Loucy (cell line): ENCODE results near the gene ADAMTS10.
A peak's percentile ranks its signal among the peaks of the same experiment; 100 is the strongest.

ENCODE experiments used
- H2AFZ ChIP-seq: fragments of 200-600 bp; sonication (generic); 2 replicates; pipeline ENCODE4 v1.6.0; 2016; ENCODE audit warnings: antibody characterized with exemption, mild to moderate bottlenecking, low read length, moderate library complexity
- H3F3A ChIP-seq: fragments of 200-600 bp; 2 replicates; pipeline ENCODE4 v1.6.0; 2016; ENCODE audit warnings: antibody characterized with exemption, low read depth, mild to moderate bottlenecking
- H3K27me3 ChIP-seq: fragments of 200-600 bp; sonication (generic); 2 replicates; pipeline ENCODE4 v1.6.1; 2014; ENCODE audit warnings: low read length, mild to moderate bottlenecking; ENCODE audit not compliant: insufficient read depth, poor library complexity, severe bottlenecking
- H3K36me3 ChIP-seq: fragments of 200-600 bp; sonication (generic); 2 replicates; pipeline ENCODE4 v1.6.1; 2016; ENCODE audit warnings: low read length; ENCODE audit not compliant: insufficient read depth
- H3K4me1 ChIP-seq: fragments of 200-600 bp; sonication (generic); 2 replicates; pipeline ENCODE4 v1.5.1; 2014; ENCODE audit warnings: low read length, mild to moderate bottlenecking; ENCODE audit not compliant: insufficient read depth, poor library complexity, severe bottlenecking
- H3K4me2 ChIP-seq: fragments of 200-600 bp; sonication (generic); 2 replicates; pipeline ENCODE4 v1.6.0; 2014; ENCODE audit warnings: antibody characterized with exemption, low read length, low read depth, mild to moderate bottlenecking; ENCODE audit not compliant: poor library complexity, severe bottlenecking
- H3K4me3 ChIP-seq: fragments of 200-600 bp; sonication (generic); 2 replicates; pipeline ENCODE4 v1.5.1; 2014; ENCODE audit warnings: low read length, mild to moderate bottlenecking, mixed read lengths; ENCODE audit not compliant: poor library complexity, severe bottlenecking
- H3K79me2 ChIP-seq: fragments of 200-600 bp; sonication (generic); 2 replicates; pipeline ENCODE4 v1.6.1; 2014; ENCODE audit warnings: low read length; ENCODE audit not compliant: insufficient read depth
- H3K9ac ChIP-seq: fragments of 200-600 bp; sonication (generic); 2 replicates; pipeline ENCODE4 v1.6.0; 2014; ENCODE audit warnings: mild to moderate bottlenecking, low read depth, low read length, moderate library complexity; ENCODE audit not compliant: poor library complexity, severe bottlenecking
- H3K9me2 ChIP-seq: fragments of 200-600 bp; sonication (generic); replicated peaks from 2 replicates; pipeline ENCODE4 v1.6.1; 2016; ENCODE audit warnings: low read depth, low read length, mixed read lengths
- H3K9me3 ChIP-seq: fragments of 200-600 bp; sonication (generic); 2 replicates; pipeline ENCODE4 v1.6.1; 2014; ENCODE audit warnings: mild to moderate bottlenecking, antibody characterized with exemption, low read length, low read depth; ENCODE audit not compliant: insufficient read depth
- H4K20me1 ChIP-seq: fragments of 200-600 bp; sonication (generic); 2 replicates; pipeline ENCODE4 v1.6.0; 2014; ENCODE audit warnings: antibody characterized with exemption, low read length, mild to moderate bottlenecking; ENCODE audit not compliant: insufficient read depth, poor library complexity, severe bottlenecking
- CTCF ChIP-seq: fragments of 200-600 bp; sonication (generic); conservative IDR thresholded peaks from 2 replicates; pipeline ENCODE4 v1.5.1; 2014; ENCODE audit warnings: mild to moderate bottlenecking, antibody characterized with exemption, low read length
- EZH2phosphoT487 ChIP-seq: fragments of 200-600 bp; IDR thresholded peaks from 2 replicates; pipeline ENCODE4 v1.6.1; 2018; ENCODE audit warnings: antibody characterized with exemption, mild to moderate bottlenecking, moderate library complexity, borderline replicate concordance

Gene ADAMTS10

GRCh38 chr19:8611877-8612806 lies 1.6 kb upstream of the ADAMTS10 start:
- no peaks in the 10 kb centered on the region for H3K9me3 ChIP-seq
- H4K20me1 ChIP-seq = no peaks in the 10 kb centered on the region
- peak overlapping the region; percentile 15 for H3K4me2 ChIP-seq
- H3K79me2 ChIP-seq = peaks cover 25% of the 10 kb centered on the region
- peaks cover 28% of the 10 kb centered on the region for H3K4me1 ChIP-seq
- no peak for TF ChIP-seq EZH2phosphoT487
- no peak for TF ChIP-seq CTCF
- H2AFZ ChIP-seq = no peak overlapping the region
- H3K36me3 ChIP-seq = no peaks in the 10 kb centered on the region
- no peak overlapping the region for H3K4me3 ChIP-seq
- H3F3A ChIP-seq = 0 out of 2 replicates have a peak, but pooled peaks cover 2% of the 10 kb centered on the region
- H3K27me3 ChIP-seq = no peaks in the 10 kb centered on the region
- H3K9me2 ChIP-seq = no peaks in the 10 kb centered on the region
- no peak overlapping the region for H3K9ac ChIP-seq

- TF ChIP-seq EZH2phosphoT487 (no peak), CTCF (no peak)
- H2AFZ ChIP-seq = no peak overlapping the region
- peaks cover 28% of the 10 kb centered on the region for H3K4me1 ChIP-seq
- no peak overlapping the region for H3K9ac ChIP-seq
- no peaks in the 10 kb centered on the region for H3K9me3 ChIP-seq
- no peak overlapping the region for H3K4me3 ChIP-seq
- no peaks in the 10 kb centered on the region for H3K27me3 ChIP-seq
- no peaks in the 10 kb centered on the region for H3K9me2 ChIP-seq
- peak overlapping the region; percentile 15 for H3K4me2 ChIP-seq
- 0 out of 2 replicates have a peak, but pooled peaks cover 2% of the 10 kb centered on the region for H3F3A ChIP-seq
- H3K79me2 ChIP-seq = peaks cover 29% of the 10 kb centered on the region
- no peaks in the 10 kb centered on the region for H4K20me1 ChIP-seq
- no peaks in the 10 kb centered on the region for H3K36me3 ChIP-seq
These were observed 919 bp upstream of the ADAMTS10 start for GRCh38 chr19:8611391-8611876.

- peak overlapping the region; percentile 85 for H3K9ac ChIP-seq
- peak overlapping the region; percentile 84 for H3K4me2 ChIP-seq
- no peak overlapping the region; the same call in 1 of the 2 replicates for H2AFZ ChIP-seq
- no peaks in the 10 kb centered on the region for H3K9me3 ChIP-seq
- H3K36me3 ChIP-seq = no peaks in the 10 kb centered on the region
- peak overlapping the region; percentile 84 for H3K4me3 ChIP-seq
- no peaks in the 10 kb centered on the region for H3K9me2 ChIP-seq
- 0 out of 2 replicates have a peak, but pooled peaks cover 2% of the 10 kb centered on the region for H3F3A ChIP-seq
- TF ChIP-seq CTCF (no peak), EZH2phosphoT487 (no peak)
- H3K4me1 ChIP-seq = peaks cover 28% of the 10 kb centered on the region
- peaks cover 34% of the 10 kb centered on the region for H3K79me2 ChIP-seq
- no peaks in the 10 kb centered on the region for H4K20me1 ChIP-seq
- H3K27me3 ChIP-seq = no peaks in the 10 kb centered on the region
These were observed 403 bp upstream of the ADAMTS10 start for GRCh38 chr19:8610936-8611300.
